ENCODE results near the gene AKR7A3. TPM values are rescaled to one million over a fixed set of nuclear protein-coding genes. Genes with fewer than 3 reads are reported as not detected.
"Not testable (repeated sequence)": the region's sequence is repeated elsewhere in the genome, so short reads cannot be mapped to it uniquely, and the experiment has no call there.

Gene AKR7A3
- total and polyA plus RNA-seq, 2 of the 4 experiments (the other 2 are of a cell fraction) = 0.18 to 0.62 TPM

DNA sequence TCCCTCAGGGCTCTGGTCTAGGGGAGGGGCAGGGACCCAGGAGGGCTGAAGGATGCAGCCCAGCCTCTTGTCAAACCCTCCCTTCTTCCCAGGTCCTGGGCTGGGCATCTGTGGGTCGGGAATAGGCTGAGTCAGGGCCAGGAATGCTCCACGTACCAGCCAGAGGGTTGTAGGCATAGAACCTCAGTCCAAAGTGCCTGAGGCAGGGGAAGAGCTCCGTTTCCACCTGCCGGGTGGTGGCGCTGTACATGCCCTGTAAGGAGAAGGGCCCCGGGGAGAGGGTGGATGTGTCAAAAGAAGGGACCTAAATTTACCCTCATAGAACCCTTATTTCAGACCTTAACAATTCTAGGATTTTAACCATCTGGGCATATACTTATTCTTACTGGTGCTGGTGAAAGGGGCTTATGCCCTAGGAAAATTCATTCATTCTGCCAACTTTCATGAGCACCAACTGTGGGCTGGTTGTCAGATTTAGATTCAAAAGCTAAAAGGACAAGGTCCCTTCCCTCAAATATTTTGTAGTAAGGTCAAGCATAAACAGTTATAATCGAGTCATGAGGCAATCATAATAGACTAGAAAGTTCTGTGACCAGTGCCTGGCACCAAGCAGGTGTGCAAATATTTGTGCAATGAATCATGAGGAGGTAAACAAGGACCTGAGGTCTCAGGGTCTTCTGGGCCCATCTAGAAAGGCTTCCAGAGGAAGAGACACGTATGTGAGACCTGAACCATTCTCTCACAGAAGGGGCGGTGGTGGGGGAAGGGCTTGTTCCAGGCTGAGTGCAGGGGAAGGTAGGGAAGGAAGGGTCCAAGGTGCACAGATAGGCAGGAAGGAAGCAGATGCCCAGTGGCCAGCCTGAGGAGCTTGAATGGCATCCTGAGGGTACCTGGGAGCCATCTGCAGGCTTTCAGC lies 18.9 kb downstream of the AKR7A3 start:
- ATAC-seq (ENCODE audit: low read depth); H3K9ac ChIP-seq (ENCODE audit: low read depth, low read length); H2BK20ac ChIP-seq (ENCODE audit: low read depth, low read length); H4K91ac ChIP-seq (ENCODE audit: insufficient read depth, low read depth, low read length); H2BK5ac ChIP-seq (ENCODE audit: low read depth, low read length, poor library complexity, severe bottlenecking); H3K9me1 ChIP-seq (ENCODE audit: insufficient read depth, low read length); H3K27me3 ChIP-seq (ENCODE audit: control insufficient read depth, insufficient read depth, low read length); H3K79me1 ChIP-seq (ENCODE audit: low read depth in 1 of 2, low read length in 2 of 2); H3K4ac ChIP-seq (ENCODE audit: low read depth, low read length); dilution Hi-C loops (cut with HindIII; ENCODE audit: low sequenced_read_pairs, unreplicated experiment); H3K9me3 ChIP-seq (ENCODE audit: control insufficient read depth, insufficient read depth, low read length); H3K23ac ChIP-seq (ENCODE audit: low read depth, low read length); DNase-seq; H3K4me2 ChIP-seq (ENCODE audit: low read depth, low read length); H2AFZ ChIP-seq (replicated peaks; ENCODE audit: low read length, poor library complexity); H2BK120ac ChIP-seq (ENCODE audit: low read depth, low read length); intact Hi-C loops (cut with micrococcal nuclease); H3K56ac ChIP-seq (ENCODE audit: extremely low read depth, insufficient read depth, low read length); H2BK15ac ChIP-seq (ENCODE audit: low read depth, low read length); CTCF ChIA-PET; H3K4me1 ChIP-seq (ENCODE audit: control insufficient read depth, insufficient read depth, low read length); H3K4me3 ChIP-seq (ENCODE audit: insufficient read depth, low read depth, low read length); H4K8ac ChIP-seq (ENCODE audit: low read depth in 2 of 2, low read length in 2 of 2); H2AK5ac ChIP-seq (ENCODE audit: low read depth, low read length); H3K36me3 ChIP-seq (ENCODE audit: control insufficient read depth, insufficient read depth, low read length); BruUV-seq (replicated peaks); H2AK9ac ChIP-seq (replicated peaks; ENCODE audit: low read depth, low read length, poor library complexity); in situ Hi-C loops (cut with MboI; ENCODE audit: low sequenced_read_pairs); H3K14ac ChIP-seq (replicated peaks; ENCODE audit: low read depth, low read length); POLR2A ChIA-PET (ENCODE audit: unreplicated experiment); H3K27ac ChIP-seq (ENCODE audit: insufficient read depth, low read length); H4K5ac ChIP-seq (ENCODE audit: low read depth, low read length); H4K20me1 ChIP-seq (ENCODE audit: insufficient read depth, low read length); H3K18ac ChIP-seq (ENCODE audit: low read depth, low read length): not testable (repeated sequence)
- WGBS, 2 experiments (ENCODE audit: extremely low coverage in 2 of 2, insufficient read length in 1 of 2) = no CpG with 5 or more reads among the region's 9 CpGs

All from IMR-90 (cell line).